SKM-1 (cell line): ENCODE measurements around the gene ZNF831.

Experiments
- DNase-seq: peaks from one replicate; lab custom pipeline; 2025; ENCODE audit not compliant: unreplicated experiment; lab: John Stamatoyannopoulos, UW

Gene ZNF831

GRCh38 chr20:59178983-59179595, 15.5 kb downstream of the ZNF831 start:
- DNase-seq: no peak

DNA sequence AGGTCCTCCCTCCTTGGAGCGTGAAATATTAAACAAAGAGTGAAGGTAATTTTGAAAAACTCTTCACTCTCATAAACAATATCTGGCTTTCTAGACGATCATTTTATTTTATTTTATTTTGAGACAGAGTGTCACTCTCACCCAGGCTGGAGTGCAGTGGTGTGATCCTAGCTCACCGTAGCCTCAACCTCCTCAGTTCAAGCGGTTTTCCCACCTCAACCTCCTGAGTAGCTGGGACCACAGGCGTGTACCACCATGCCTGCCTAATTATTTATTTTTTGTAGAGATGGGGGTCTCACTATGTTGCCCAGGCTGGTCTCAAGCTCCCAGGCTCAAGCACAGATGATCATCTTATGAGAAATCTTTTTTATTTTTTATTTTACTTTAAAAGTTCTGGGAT, 16.4 kb downstream of the ZNF831 start:
- DNase-seq: no peak

- DNase-seq: no peak
Measured at GRCh38 chr20:59181936-59182335, 18.3 kb downstream of the ZNF831 start.

DNA sequence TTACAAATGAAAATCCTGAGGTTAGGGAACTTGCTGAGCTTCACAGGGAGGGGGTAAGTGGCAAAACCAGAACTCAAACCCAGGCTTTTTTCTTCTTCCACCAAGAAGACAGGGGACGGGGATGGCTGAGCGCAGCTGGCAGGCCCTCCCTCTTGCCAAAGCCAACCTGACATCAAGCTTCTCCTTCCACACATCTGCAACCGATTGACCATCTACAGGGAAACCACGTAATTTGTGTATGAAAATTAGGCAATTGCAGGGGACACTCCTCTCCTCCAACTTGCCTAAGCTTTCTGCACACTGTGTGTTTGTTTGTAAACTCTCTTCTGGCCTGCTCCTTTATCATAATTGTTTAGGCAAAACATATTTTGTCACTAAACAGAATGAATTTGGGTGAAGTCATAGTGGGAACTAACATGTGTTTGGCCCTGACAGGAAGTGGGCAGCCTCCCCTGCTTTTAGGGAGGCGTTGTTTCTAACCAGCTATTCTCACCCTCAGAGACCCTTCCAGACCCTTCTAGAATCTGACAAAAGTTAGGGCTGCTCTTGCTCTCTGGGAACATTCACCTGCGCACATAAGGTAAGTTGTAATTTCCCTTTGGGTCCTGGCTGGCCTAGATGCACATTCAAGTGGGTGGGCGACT, 18.9 kb downstream of the ZNF831 start:
- no peak for DNase-seq

GRCh38 chr20:59183751-59184150, 20.1 kb downstream of the ZNF831 start:
- DNase-seq: no peak

DNA sequence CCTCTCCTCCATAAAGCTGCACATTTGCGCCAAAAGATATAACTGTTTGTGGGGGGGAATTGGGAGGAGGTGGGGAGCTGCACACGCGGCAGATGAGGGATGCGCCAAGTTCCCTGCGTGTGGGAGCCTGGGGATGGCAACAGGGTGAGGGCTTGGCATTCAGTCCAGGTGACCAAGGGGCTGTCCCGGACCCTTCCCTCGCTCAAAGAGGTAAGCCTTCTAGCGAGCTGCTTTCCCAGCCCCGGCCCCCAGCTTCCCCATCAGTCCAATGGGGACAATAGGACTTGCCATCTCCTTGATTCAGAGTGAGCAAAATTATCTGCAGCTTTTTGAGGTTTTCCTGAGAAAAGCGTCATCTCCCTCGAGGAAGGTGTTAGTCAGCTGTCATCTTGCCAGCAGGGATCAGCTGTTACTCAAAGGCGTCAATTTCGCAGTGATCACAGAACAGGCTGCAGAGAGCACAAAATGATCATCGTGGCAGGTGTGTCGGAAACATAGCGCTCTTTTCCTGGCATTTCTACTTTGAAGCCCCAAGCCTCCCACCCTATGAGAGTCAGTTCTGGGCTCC, 21.3 kb downstream of the ZNF831 start:
- no peak for DNase-seq

DNA sequence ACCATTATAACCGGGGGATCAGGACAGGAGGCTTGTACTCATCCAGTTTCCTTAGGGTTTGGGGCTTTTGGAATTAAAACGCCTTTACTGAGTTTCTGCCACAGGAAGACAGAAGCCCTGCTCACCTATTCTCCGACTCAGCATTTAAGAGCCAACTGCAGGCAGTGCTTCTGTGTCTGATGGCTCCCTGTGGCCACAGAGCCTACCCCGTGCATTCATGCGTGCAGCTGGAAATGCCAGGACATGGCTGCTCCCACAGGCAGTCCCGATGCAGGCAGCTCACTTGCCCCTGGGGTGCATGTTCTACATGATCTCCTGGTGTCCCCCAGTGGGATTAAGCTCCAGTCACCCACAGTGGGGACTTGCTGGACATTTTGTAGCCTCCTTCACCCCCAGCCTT, 22.2 kb downstream of the ZNF831 start:
- no peak for DNase-seq

- no peak for DNase-seq
Measured at GRCh38 chr20:59190466-59190865, 26.8 kb downstream of the ZNF831 start.

GRCh38 chr20:59191036-59191755, 27.6 kb downstream of the ZNF831 start:
- DNase-seq: no peak

GRCh38 chr20:59191756-59192532, 28.3 kb downstream of the ZNF831 start:
- DNase-seq: no peak

- no peak for DNase-seq
Measured at GRCh38 chr20:59192533-59192896, 28.9 kb downstream of the ZNF831 start.

DNA sequence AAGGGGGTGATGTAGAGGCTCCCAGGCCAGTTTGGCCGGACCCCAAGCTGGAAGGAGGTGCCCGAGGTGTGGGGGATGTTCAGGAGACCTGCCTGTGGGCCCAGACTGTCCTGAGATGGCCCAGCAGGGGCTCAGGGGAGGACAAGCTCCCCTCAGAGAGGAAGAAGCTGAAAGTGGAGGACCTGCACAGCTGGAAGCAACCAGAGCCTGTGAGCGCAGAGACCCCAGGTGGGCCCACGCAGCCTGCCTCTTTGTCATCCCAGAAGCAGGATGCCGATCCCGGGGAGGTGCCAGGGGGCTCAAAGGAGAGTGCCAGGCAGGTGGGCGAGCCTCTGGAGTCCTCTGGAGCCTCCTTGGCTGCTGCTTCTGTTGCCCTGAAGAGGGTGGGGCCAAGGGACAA, 29.7 kb downstream of the ZNF831 start:
- DNase-seq: no peak

DNA sequence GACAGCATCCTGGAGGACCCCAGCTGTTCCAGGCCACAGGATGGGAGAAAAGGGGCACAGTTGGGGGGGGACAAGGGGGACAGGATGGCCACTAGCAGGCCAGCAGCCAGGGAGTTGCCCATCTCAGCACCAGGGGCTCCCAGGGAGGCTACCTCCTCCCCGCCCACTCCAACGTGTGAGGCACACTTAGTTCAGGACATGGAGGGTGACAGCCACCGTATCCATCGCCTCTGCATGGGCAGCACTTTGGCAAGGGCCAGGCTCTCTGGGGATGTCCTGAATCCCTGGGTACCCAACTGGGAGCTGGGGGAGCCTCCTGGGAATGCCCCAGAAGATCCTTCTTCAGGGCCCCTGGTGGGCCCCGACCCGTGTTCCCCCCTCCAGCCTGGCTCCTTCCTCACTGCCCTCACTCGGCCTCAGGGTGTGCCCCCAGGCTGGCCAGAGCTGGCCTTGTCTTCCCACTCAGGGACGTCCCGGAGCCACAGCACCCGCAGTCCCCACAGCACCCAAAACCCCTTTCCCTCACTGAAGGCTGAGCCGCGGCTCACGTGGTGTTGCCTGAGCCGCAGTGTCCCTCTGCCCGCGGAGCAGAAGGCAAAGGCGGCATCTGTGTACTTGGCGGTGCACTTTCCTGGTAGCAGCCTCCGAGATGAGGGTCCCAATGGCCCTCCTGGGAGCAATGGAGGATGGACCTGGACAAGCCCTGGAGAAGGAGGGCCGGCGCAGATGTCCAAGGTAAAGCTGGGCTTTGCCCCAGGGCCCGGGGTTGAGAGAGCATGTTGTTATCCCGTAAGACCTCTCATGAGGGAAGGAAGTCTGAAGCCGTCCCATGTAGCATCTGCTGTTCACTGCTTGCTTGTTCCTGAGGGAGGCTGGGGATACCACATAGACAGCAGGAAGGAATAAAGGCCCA, 30.7 kb downstream of the ZNF831 start:
- no peak for DNase-seq

DNA sequence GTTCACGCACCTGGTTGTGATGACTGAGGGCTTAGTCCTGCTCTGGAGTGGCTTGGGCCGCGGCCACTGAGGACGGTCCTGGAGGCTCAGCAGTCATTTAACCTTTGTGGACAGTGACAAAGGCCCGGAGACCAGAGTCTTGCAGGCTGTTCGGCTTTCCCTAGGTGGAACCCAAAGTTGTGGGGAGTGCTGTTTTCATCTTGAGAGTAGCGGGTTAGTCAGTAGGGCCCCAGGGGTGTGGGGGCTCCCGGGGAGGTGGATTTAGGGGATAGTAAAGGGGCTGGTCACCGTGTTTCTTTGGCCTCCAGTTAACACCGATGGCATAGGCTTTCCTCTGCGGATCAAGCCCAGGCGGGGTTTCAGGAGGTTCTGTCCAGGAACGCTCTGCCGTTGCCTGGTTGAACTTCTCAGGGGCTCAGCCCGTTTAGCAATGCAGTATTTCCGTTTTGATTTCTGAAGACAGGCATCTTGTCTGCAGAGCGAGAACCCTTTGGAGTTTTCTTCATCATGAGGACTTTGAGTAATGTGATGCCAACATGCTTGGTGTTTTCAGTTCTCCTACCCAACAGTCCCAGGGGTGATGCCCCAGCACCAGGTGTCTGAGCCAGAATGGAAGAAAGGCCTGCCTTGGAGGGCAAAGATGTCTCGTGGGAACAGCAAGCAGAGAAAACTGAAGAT, 31.8 kb downstream of the ZNF831 start:
- DNase-seq: no peak

- no peak for DNase-seq
Measured at GRCh38 chr20:59204165-59204894, 40.7 kb downstream of the ZNF831 start.

- DNase-seq: no peak
Measured at GRCh38 chr20:59205044-59205443, 41.4 kb downstream of the ZNF831 start.

DNA sequence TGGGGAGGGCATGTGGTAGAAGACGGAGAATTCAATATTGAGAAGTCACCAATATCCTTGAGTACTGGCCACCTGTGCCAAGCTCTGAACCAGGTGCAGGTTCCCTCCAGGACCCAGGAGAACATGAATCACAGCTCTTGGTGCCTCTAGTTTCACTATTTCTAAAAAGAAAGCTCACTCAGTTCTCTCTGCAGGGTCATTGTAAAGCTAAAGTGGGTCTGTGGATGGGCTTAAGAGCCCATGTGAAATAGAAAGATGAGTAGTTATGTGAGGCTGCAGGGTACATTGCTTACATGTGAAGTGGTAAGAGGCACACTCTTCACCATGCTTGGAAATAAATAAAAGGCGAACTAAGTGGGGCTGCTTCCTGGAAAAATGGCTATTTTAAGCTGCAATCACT, 43.6 kb downstream of the ZNF831 start:
- DNase-seq: no peak

GRCh38 chr20:59207742-59208357, 44.2 kb downstream of the ZNF831 start:
- DNase-seq: peak; percentile 13

DNA sequence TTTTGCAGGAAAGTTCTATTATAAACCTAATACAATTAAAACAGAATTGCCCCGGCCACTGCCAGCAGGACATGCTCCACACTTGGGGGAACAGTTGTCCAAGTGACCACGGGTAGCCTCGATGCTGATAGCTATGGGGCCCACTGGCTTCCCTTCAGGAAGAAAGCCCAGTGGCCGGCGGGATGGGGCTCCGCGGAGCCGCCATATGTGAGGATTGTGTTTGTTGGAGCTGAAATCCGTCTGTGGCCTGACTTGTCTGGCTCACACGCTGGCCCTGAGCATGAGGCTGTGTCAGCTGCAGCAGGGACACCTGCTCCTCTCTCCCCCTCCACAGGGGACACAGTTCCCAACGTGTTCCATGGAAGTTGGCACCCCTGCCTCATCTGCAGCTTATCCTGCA, 46.6 kb downstream of the ZNF831 start:
- DNase-seq: no peak
